Peyer's patch (tissue), 4 donors: ENCODE data around the gene ZNF362.

Source experiments
- CTCF ChIP-seq, 6 experiments: fragments of 450-650 bp in 4 of 6; fragments of 200-600 bp in 2 of 6; sonication (generic) in 1 of 6; IDR thresholded peaks; one replicate each; pipeline ENCODE4 v1.5.1; 2017 to 2019; ENCODE audit warnings: antibody characterized with exemption in 6 of 6, mild to moderate bottlenecking in 3 of 6, moderate library complexity in 1 of 6
- POLR2A ChIP-seq, 2 donors: fragments of 450-650 bp; IDR thresholded peaks; one replicate each; pipeline ENCODE4 v1.5.1; 2017; ENCODE audit warnings: antibody characterized with exemption in 2 of 2, mild to moderate bottlenecking in 2 of 2, moderate library complexity in 2 of 2

- TF ChIP-seq POLR2A (IDR thresholded peaks at IDR 0.05) (no peak), CTCF (IDR thresholded peaks at IDR 0.05) (no peak)
Measured at GRCh38 chr1:33294071-33295010, 38.0 kb downstream of the ZNF362 start.
